BE2C (cell line): ENCODE results near the gene SLC7A14.

Source experiments
- DNase-seq: peaks from one replicate; pipeline ENCODE4 v3.0.0-alpha.2; 2020
- H3K27me3 ChIP-seq: fragments of 250-450 bp; sonication (Bioruptor Pico); 2 replicates; pipeline ENCODE4 v1.5.1; 2020; ENCODE audit warnings: mild to moderate bottlenecking
- H3K36me3 ChIP-seq: fragments of 250-450 bp; sonication (Bioruptor Pico); 2 replicates; pipeline ENCODE4 v1.5.1; 2020; ENCODE audit warnings: mild to moderate bottlenecking
- H3K4me1 ChIP-seq: fragments of 250-450 bp; sonication (Bioruptor Pico); 2 replicates; pipeline ENCODE4 v1.5.1; 2020
- H3K4me3 ChIP-seq: 2 replicates; pipeline ENCODE4 v1.5.1; 2011; ENCODE audit warnings: low read depth, low read length
- H3K9me3 ChIP-seq: fragments of 250-450 bp; sonication (Bioruptor Pico); 2 replicates; pipeline ENCODE4 v1.5.1; 2020
- CTCF ChIP-seq: IDR thresholded peaks from 2 replicates; pipeline ENCODE4 v1.5.1; 2012; ENCODE audit warnings: mild to moderate bottlenecking, low read depth, low read length

SLC7A14 gene

GRCh38 chr3:170558427-170558826 lies 27.4 kb downstream of the SLC7A14 start:
- no peaks in the 10 kb centered on the region; the same call in 1 of the 2 replicates for H3K36me3 ChIP-seq

GRCh38 chr3:170555329-170555728 lies 30.5 kb downstream of the SLC7A14 start:
- Histone ChIP-seq H3K4me3 (no peak overlapping the region), H3K4me1 (peaks cover 6% of the 10 kb centered on the region), H3K9me3 (no peaks in the 10 kb centered on the region), H3K27me3 (no peaks in the 10 kb centered on the region), H3K36me3 (no peaks in the 10 kb centered on the region; the same call in 1 of the 2 replicates)
- no peak for TF ChIP-seq CTCF
- DNase-seq = no peak

More at GRCh38 chr3:170558427-170558826, 27.4 kb downstream of the SLC7A14 start:
- Histone ChIP-seq H3K27me3 (no peaks in the 10 kb centered on the region), H3K4me3 (no peak overlapping the region), H3K4me1 (peaks cover 6% of the 10 kb centered on the region), H3K9me3 (no peaks in the 10 kb centered on the region)
- no peak for TF ChIP-seq CTCF
- no peak for DNase-seq

- Histone ChIP-seq H3K9me3 (no peaks in the 10 kb centered on the region), H3K27me3 (no peaks in the 10 kb centered on the region)
- 0 out of 2 replicates have a peak, but pooled peaks have one; percentile 15 for TF ChIP-seq CTCF
Observed at GRCh38 chr3:170553788-170554757, 31.8 kb downstream of the SLC7A14 start.

GRCh38 chr3:170551252-170551651 lies 34.6 kb downstream of the SLC7A14 start:
- TF ChIP-seq CTCF = no peak
- Histone ChIP-seq H3K36me3 (no peaks in the 10 kb centered on the region), H3K27me3 (no peaks in the 10 kb centered on the region), H3K4me1 (peaks cover 6% of the 10 kb centered on the region), H3K4me3 (no peak overlapping the region), H3K9me3 (no peaks in the 10 kb centered on the region)
- DNase-seq = no peak

More at GRCh38 chr3:170553788-170554757, 31.8 kb downstream of the SLC7A14 start:
- DNase-seq = peak; percentile 22
- Histone ChIP-seq H3K36me3 (no peaks in the 10 kb centered on the region; the same call in 1 of the 2 replicates), H3K4me1 (peaks cover 6% of the 10 kb centered on the region), H3K4me3 (no peak overlapping the region)

GRCh38 chr3:170542704-170543103 lies 43.2 kb downstream of the SLC7A14 start:
- Histone ChIP-seq H3K4me3 (no peak overlapping the region), H3K4me1 (no peaks in the 10 kb centered on the region; the same call in 1 of the 2 replicates), H3K9me3 (no peaks in the 10 kb centered on the region), H3K36me3 (no peaks in the 10 kb centered on the region; the same call in none of the 2 replicates), H3K27me3 (no peaks in the 10 kb centered on the region)
- no peak for DNase-seq
- TF ChIP-seq CTCF = no peak

GRCh38 chr3:170539897-170540296 lies 46.0 kb downstream of the SLC7A14 start:
- no peaks in the 10 kb centered on the region; the same call in none of the 2 replicates for H3K36me3 ChIP-seq
- H3K4me3 ChIP-seq = no peak overlapping the region
- H3K4me1 ChIP-seq = no peaks in the 10 kb centered on the region; the same call in 1 of the 2 replicates
- H3K27me3 ChIP-seq = no peaks in the 10 kb centered on the region
- no peaks in the 10 kb centered on the region for H3K9me3 ChIP-seq
- DNase-seq = no peak
- no peak for TF ChIP-seq CTCF
